Measurements from ENCODE around the gene MRTFA.

DNA sequence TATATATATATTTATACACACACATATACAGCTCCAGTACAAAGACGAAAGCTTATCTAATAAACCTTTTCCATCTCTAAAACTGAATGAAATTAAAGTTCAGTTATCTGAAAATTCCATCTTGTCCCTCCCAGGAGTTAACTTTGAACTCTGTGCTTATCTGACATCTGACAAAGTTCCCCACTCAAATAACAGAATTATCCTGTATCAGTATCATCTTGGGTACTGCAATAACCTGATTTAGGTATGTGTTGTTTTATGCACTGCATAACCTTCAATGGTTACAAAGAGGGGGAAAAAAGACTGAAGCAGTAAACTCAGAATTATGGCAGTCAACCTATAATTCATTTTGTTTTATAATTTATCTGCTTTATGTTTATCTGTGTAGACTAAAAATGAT, 169.5 kb downstream of the MRTFA start:
- TF ChIP-seq, protein P1, sequence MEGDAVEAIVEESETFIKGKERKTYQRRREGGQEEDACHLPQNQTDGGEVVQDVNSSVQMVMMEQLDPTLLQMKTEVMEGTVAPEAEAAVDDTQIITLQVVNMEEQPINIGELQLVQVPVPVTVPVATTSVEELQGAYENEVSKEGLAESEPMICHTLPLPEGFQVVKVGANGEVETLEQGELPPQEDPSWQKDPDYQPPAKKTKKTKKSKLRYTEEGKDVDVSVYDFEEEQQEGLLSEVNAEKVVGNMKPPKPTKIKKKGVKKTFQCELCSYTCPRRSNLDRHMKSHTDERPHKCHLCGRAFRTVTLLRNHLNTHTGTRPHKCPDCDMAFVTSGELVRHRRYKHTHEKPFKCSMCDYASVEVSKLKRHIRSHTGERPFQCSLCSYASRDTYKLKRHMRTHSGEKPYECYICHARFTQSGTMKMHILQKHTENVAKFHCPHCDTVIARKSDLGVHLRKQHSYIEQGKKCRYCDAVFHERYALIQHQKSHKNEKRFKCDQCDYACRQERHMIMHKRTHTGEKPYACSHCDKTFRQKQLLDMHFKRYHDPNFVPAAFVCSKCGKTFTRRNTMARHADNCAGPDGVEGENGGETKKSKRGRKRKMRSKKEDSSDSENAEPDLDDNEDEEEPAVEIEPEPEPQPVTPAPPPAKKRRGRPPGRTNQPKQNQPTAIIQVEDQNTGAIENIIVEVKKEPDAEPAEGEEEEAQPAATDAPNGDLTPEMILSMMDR (conservative IDR thresholded peaks at IDR 0.05; ENCODE audit: low read length) = no peak
- no peak for TF ChIP-seq EZH2phosphoT487 (IDR thresholded peaks at IDR 0.05; ENCODE audit: borderline replicate concordance, low read depth, low read length)
